Fibroblast of lung (primary cell): ENCODE results near the gene FRS3. TPM values are rescaled to one million over a fixed set of nuclear protein-coding genes. Genes with fewer than 3 reads are reported as not detected.
A peak's percentile ranks its signal among the peaks of the same experiment; 100 is the strongest.

Source experiments
- DNase-seq, 2 donors: peaks; one replicate each; pipeline versions ENCODE4 v3.0.0 to v3.0.0-alpha.2; 2010; ENCODE audit warnings: low read depth in 2 of 2
- H2AFZ ChIP-seq: 2 replicates; pipeline ENCODE4 v1.5.1; 2012; ENCODE audit warnings: low read length, control low read depth, inconsistent platforms
- H3K27ac ChIP-seq: 2 replicates; pipeline ENCODE4 v1.5.1; 2011; ENCODE audit warnings: low read length, control low read depth; ENCODE audit not compliant: insufficient read depth
- H3K27me3 ChIP-seq: 2 replicates; pipeline ENCODE4 v1.5.1; 2011; ENCODE audit warnings: mild to moderate bottlenecking, low read length; ENCODE audit not compliant: control insufficient read depth, insufficient read depth
- H3K36me3 ChIP-seq: 2 replicates; pipeline ENCODE4 v1.5.1; 2011; ENCODE audit warnings: low read length; ENCODE audit not compliant: control insufficient read depth, insufficient read depth
- H3K4me1 ChIP-seq: 2 replicates; pipeline ENCODE4 v1.5.1; 2011; ENCODE audit warnings: low read length; ENCODE audit not compliant: control insufficient read depth, insufficient read depth; ENCODE audit errors: extremely low read depth
- H3K4me2 ChIP-seq: 2 replicates; pipeline ENCODE4 v1.5.1; 2011; ENCODE audit warnings: low read length, control low read depth; ENCODE audit not compliant: insufficient read depth; ENCODE audit errors: extremely low read depth
- H3K4me3 ChIP-seq, 4 experiments: fragments of 200-600 bp in 1 of 4; sonication (generic) in 1 of 4; replicated peaks in 1 of 4; 2 replicates each; pipeline ENCODE4 v1.5.1; 2011 to 2016; ENCODE audit warnings: low read length in 4 of 4, low read depth in 3 of 4, mild to moderate bottlenecking in 3 of 4, control low read depth in 2 of 4, inconsistent platforms in 1 of 4, mixed read lengths in 1 of 4; ENCODE audit not compliant: insufficient read depth in 1 of 4; ENCODE audit errors: control extremely low read depth in 1 of 4
- H3K79me2 ChIP-seq: 2 replicates; pipeline ENCODE4 v1.5.1; 2012; ENCODE audit warnings: mild to moderate bottlenecking, low read length, inconsistent platforms; ENCODE audit not compliant: control insufficient read depth, insufficient read depth
- H3K9ac ChIP-seq: 2 replicates; pipeline ENCODE4 v1.5.1; 2011; ENCODE audit warnings: mild to moderate bottlenecking, low read length, control low read depth; ENCODE audit not compliant: insufficient read depth
- H3K9me3 ChIP-seq: 2 replicates; pipeline ENCODE4 v1.5.1; 2012; ENCODE audit warnings: low read depth, low read length; ENCODE audit not compliant: control insufficient read depth, insufficient read depth
- H4K20me1 ChIP-seq: 2 replicates; pipeline ENCODE4 v1.5.1; 2011; ENCODE audit warnings: low read length; ENCODE audit not compliant: control insufficient read depth, insufficient read depth; ENCODE audit errors: extremely low read depth
- CTCF ChIP-seq, 2 donors: IDR thresholded peaks in 1 of 2; conservative IDR thresholded peaks in 1 of 2; 1 replicate in 1 of 2; 2 replicates in 1 of 2; pipeline ENCODE4 v1.5.1; 2011 to 2012; ENCODE audit warnings: low read length in 2 of 2, control low read depth in 1 of 2, inconsistent platforms in 1 of 2, low read depth in 1 of 2, mild to moderate bottlenecking in 1 of 2
- EZH2 ChIP-seq: IDR thresholded peaks from 2 replicates; pipeline ENCODE4 v1.5.1; 2012; ENCODE audit warnings: low read length, control low read depth, mild to moderate bottlenecking; ENCODE audit errors: missing control alignments
- polyA plus RNA-seq, 2 donors: library from polyadenylated mRNA; depleted of rRNA in 1 of 2; stranded (reverse) in 1 of 2; unstranded in 1 of 2; fragments of >200 nt; gene quantifications; 2 replicates each; pipeline ENCODE4 v1.2.1, GENCODE V29; 2011 to 2012; ENCODE audit warnings: missing spikeins in 1 of 2
- total RNA-seq: library from RNA; depleted of rRNA; stranded (reverse); fragments of >200 nt; gene quantifications from 2 replicates; pipeline ENCODE4 v1.2.1, GENCODE V29; 2014

FRS3 gene
- total and polyA plus RNA-seq, 2 donors (not counting 1 experiment from before 2014, with no cell fraction given) = 1.8 to 2.4 TPM

- no peak for TF ChIP-seq EZH2
- TF ChIP-seq CTCF (conservative IDR thresholded peaks at IDR 0.05 in 1 of 2, IDR thresholded peaks at IDR 0.05 in 1 of 2; ENCODE audit: low read depth in 1 of 2, low read length in 2 of 2) = no peak
- peak overlapping the region; percentile 78 for H3K4me2 ChIP-seq
- H3K9ac ChIP-seq = peak overlapping the region; percentile 46
- H2AFZ ChIP-seq = peak overlapping the region; percentile 62
- DNase-seq = peak; percentile 71 to 79
- no peak overlapping the region for H3K27ac ChIP-seq
- no peaks in the 10 kb centered on the region for H3K27me3 ChIP-seq
- peak overlapping the region; percentile 53 to 74 (median 60) for H3K4me3 ChIP-seq
- H3K79me2 ChIP-seq = no peaks in the 10 kb centered on the region
- H4K20me1 ChIP-seq = no peaks in the 10 kb centered on the region
- H3K36me3 ChIP-seq = no peaks in the 10 kb centered on the region
- H3K9me3 ChIP-seq = no peaks in the 10 kb centered on the region
- H3K4me1 ChIP-seq = peaks cover 3% of the 10 kb centered on the region
These were observed 44.9 kb downstream of the FRS3 start for GRCh38 chr6:41734666-41735426.

GRCh38 chr6:41733707-41734665 is 45.7 kb downstream of the FRS3 start:
- Histone ChIP-seq H3K79me2 (no peaks in the 10 kb centered on the region), H3K4me1 (peaks cover 3% of the 10 kb centered on the region), H3K9me3 (no peaks in the 10 kb centered on the region), H3K4me2 (peak overlapping the region; percentile 75), H3K27me3 (no peaks in the 10 kb centered on the region), H3K27ac (peak overlapping the region; percentile 38), H3K4me3 (peak overlapping the region; percentile 56 to 74 (median 64)), H2AFZ (peak overlapping the region; percentile 88), H3K36me3 (no peaks in the 10 kb centered on the region), H4K20me1 (no peaks in the 10 kb centered on the region), H3K9ac (peak overlapping the region; percentile 16)
- peak; percentile 58 to 67 for DNase-seq
- TF ChIP-seq CTCF (conservative IDR thresholded peaks at IDR 0.05 in 1 of 2, IDR thresholded peaks at IDR 0.05 in 1 of 2; ENCODE audit: low read depth in 1 of 2, low read length in 2 of 2) = no peak
- no peak for TF ChIP-seq EZH2

- Histone ChIP-seq H3K4me1 (peaks cover 3% of the 10 kb centered on the region), H4K20me1 (no peaks in the 10 kb centered on the region), H2AFZ (peak overlapping the region; percentile 88), H3K4me2 (peak overlapping the region; percentile 75), H3K36me3 (no peaks in the 10 kb centered on the region), H3K27ac (no peak overlapping the region), H3K27me3 (no peaks in the 10 kb centered on the region), H3K9ac (no peak overlapping the region), H3K79me2 (no peaks in the 10 kb centered on the region), H3K4me3 (peak overlapping the region in 3 of 4 experiments; percentile 52 to 74 (median 62)), H3K9me3 (no peaks in the 10 kb centered on the region)
- no peak for DNase-seq
- TF ChIP-seq EZH2 (no peak), CTCF (conservative IDR thresholded peaks at IDR 0.05 in 1 of 2, IDR thresholded peaks at IDR 0.05 in 1 of 2; ENCODE audit: low read depth in 1 of 2, low read length in 2 of 2) (no peak)
These were observed 46.4 kb downstream of the FRS3 start for GRCh38 chr6:41733360-41733706.
